Endothelial cell of umbilical vein (primary cell): ENCODE measurements around the gene MADCAM1. TPM values are rescaled to one million over a fixed set of nuclear protein-coding genes. Genes with fewer than 3 reads are reported as not detected.

Experiments used
- BruUV-seq: library from RNA; stranded (reverse); fragments of 400-500 nt; replicated peaks from 2 replicates; lab custom pipeline; 2021; lab: Mats Ljungman, UMichigan
- CTCF ChIA-PET: fragments of 300-600, 350-600 bp; sonication (Branson Sonifier 250); formaldehyde crosslinking; loops from one replicate; lab custom pipeline; 2021; ENCODE audit warnings: antibody characterized with exemption, inconsistent platforms; lab: Charles Lee
- POLR2A ChIA-PET: fragments of 300-600, 350-600 bp; sonication (Branson Sonifier 250); formaldehyde crosslinking; loops from one replicate; lab custom pipeline; 2021; ENCODE audit warnings: antibody characterized with exemption, inconsistent platforms; lab: Charles Lee
- DNase-seq: peaks from one replicate; pipeline ENCODE4 v3.0.0-alpha.2; 2011; ENCODE audit warnings: low read depth, low spot score
- FAIRE-seq: peaks from 2 replicates; lab custom pipeline; 2011; peaks lifted over from hg19 to GRCh38; lab: Jason Lieb, UNC
- H2AFZ ChIP-seq: 2 replicates; pipeline ENCODE4 v1.6.0; 2012; ENCODE audit warnings: low read depth, low read length, control low read depth, inconsistent platforms
- H3K27ac ChIP-seq: 2 replicates; pipeline ENCODE4 v1.5.1; 2011; ENCODE audit warnings: low read depth, mild to moderate bottlenecking, control low read depth, low read length, moderate library complexity; ENCODE audit not compliant: insufficient read depth
- H3K27me3 ChIP-seq, 2 experiments: 2 replicates each; pipeline versions ENCODE4 v1.6.0 to v1.6.1; 2011; ENCODE audit warnings: low read length in 2 of 2, mixed read lengths in 1 of 2; ENCODE audit not compliant: control insufficient read depth in 2 of 2, insufficient read depth in 2 of 2
- H3K36me3 ChIP-seq, 2 experiments: 2 replicates in 1 of 2; 3 replicates in 1 of 2; pipeline ENCODE4 v1.5.1; 2011; ENCODE audit warnings: low read length in 2 of 2, mild to moderate bottlenecking in 1 of 2, moderate library complexity in 1 of 2; ENCODE audit not compliant: control insufficient read depth in 2 of 2, insufficient read depth in 2 of 2; ENCODE audit errors: extremely low read depth in 1 of 2
- H3K4me1 ChIP-seq: 3 replicates; pipeline ENCODE4 v1.5.1; 2011; ENCODE audit warnings: mild to moderate bottlenecking, low read length; ENCODE audit not compliant: control insufficient read depth, insufficient read depth; ENCODE audit errors: extremely low read depth
- H3K4me2 ChIP-seq: 2 replicates; pipeline ENCODE4 v1.6.1; 2011; ENCODE audit warnings: low read length, control low read depth, mixed read lengths; ENCODE audit not compliant: insufficient read depth
- H3K4me3 ChIP-seq, 3 experiments: fragments of 200-600 bp in 1 of 3; sonication (generic), shearing (Covaris generic) in 1 of 3; replicated peaks in 1 of 3; 2 replicates each; pipeline ENCODE4 v1.5.1; 2011 to 2016; ENCODE audit warnings: control low read depth in 3 of 3, low read length in 3 of 3, mild to moderate bottlenecking in 2 of 3, inconsistent platforms in 1 of 3, low read depth in 1 of 3, moderate library complexity in 1 of 3; ENCODE audit not compliant: insufficient read depth in 1 of 3
- H3K79me2 ChIP-seq: 2 replicates; pipeline ENCODE4 v1.6.0; 2012; ENCODE audit warnings: low read length, inconsistent platforms; ENCODE audit not compliant: control insufficient read depth, insufficient read depth
- H3K9ac ChIP-seq: replicated peaks from 2 replicates; pipeline ENCODE3; 2011; ENCODE audit warnings: low read length, control low read depth; ENCODE audit not compliant: insufficient read depth; ENCODE audit errors: extremely low read depth
- H3K9me1 ChIP-seq: replicated peaks from 3 replicates; pipeline ENCODE4 v1.6.0; 2011; ENCODE audit warnings: mild to moderate bottlenecking, low read length; ENCODE audit not compliant: control insufficient read depth, insufficient read depth; ENCODE audit errors: extremely low read depth
- H3K9me3 ChIP-seq: replicated peaks from 2 replicates; pipeline ENCODE4 v1.5.1; 2012; ENCODE audit warnings: low read length, inconsistent platforms; ENCODE audit not compliant: control insufficient read depth, insufficient read depth
- H4K20me1 ChIP-seq: replicated peaks from 2 replicates; pipeline ENCODE3; 2011; ENCODE audit warnings: mild to moderate bottlenecking, low read length; ENCODE audit not compliant: control insufficient read depth, insufficient read depth; ENCODE audit errors: extremely low read depth
- CTCF ChIP-seq, 2 donors: IDR thresholded peaks; 1 replicate in 1 of 2; 2 replicates in 1 of 2; pipeline ENCODE4 v1.5.1; 2011; ENCODE audit warnings: low read length in 2 of 2, mild to moderate bottlenecking in 2 of 2, moderate library complexity in 2 of 2, control low read depth in 1 of 2, inconsistent platforms in 1 of 2, low read depth in 1 of 2; ENCODE audit not compliant: insufficient read depth in 1 of 2; ENCODE audit errors: extremely low read depth in 1 of 2
- EZH2 ChIP-seq: IDR thresholded peaks from 2 replicates; pipeline ENCODE4 v1.6.1; 2012; ENCODE audit warnings: borderline replicate concordance, low read depth, mild to moderate bottlenecking, moderate library complexity, low read length, inconsistent platforms; ENCODE audit not compliant: severe bottlenecking
- FOS ChIP-seq: IDR thresholded peaks from 2 replicates; pipeline ENCODE4 v1.6.1; 2011; ENCODE audit warnings: mild to moderate bottlenecking, low read length, moderate library complexity, borderline replicate concordance; ENCODE audit not compliant: insufficient read depth
- GATA2 ChIP-seq: IDR thresholded peaks from 2 replicates; pipeline ENCODE4 v1.7.0; 2011; ENCODE audit warnings: low read depth, mild to moderate bottlenecking, moderate library complexity, mixed read lengths, low read length; ENCODE audit not compliant: insufficient read length, insufficient read depth
- JUN ChIP-seq: IDR thresholded peaks from 2 replicates; pipeline ENCODE4 v1.6.1; 2011; ENCODE audit warnings: borderline replicate concordance, low read depth; ENCODE audit not compliant: insufficient read length, insufficient read depth
- MAX ChIP-seq: IDR thresholded peaks from 2 replicates; pipeline ENCODE4 v1.6.1; 2011; ENCODE audit not compliant: insufficient read depth, insufficient read length
- MYC ChIP-seq: IDR thresholded peaks from one replicate; pipeline ENCODE4 v1.6.1; 2011; ENCODE audit warnings: mild to moderate bottlenecking, low read depth, low read length
- POLR2A ChIP-seq: IDR thresholded peaks from 2 replicates; pipeline ENCODE4 v1.6.1; 2012; ENCODE audit warnings: low read depth, mild to moderate bottlenecking, control low read depth, low read length
- POLR2AphosphoS5 ChIP-seq: IDR thresholded peaks from 2 replicates; pipeline ENCODE4 v1.6.1; 2012; ENCODE audit warnings: low read depth, mild to moderate bottlenecking, control low read depth, low read length, moderate library complexity; ENCODE audit not compliant: insufficient read depth
- dilution Hi-C: fragments of 300-500 bp; cut with MboI; formaldehyde crosslinking; loops from one replicate; pipeline ENCODE4 v1.15.0; 2019; ENCODE audit warnings: low sequenced_read_pairs; ENCODE audit not compliant: extremely low pct_ligation_motif_present
- intact Hi-C: fragments of 100-400 bp; cut with micrococcal nuclease; formaldehyde crosslinking; loops from one replicate; pipeline ENCODE4 v1.10.0; 2022
- polyA plus RNA-seq, 4 experiments: library from polyadenylated mRNA; depleted of rRNA in 3 of 4; stranded (reverse) in 3 of 4; unstranded in 1 of 4; fragments of >200 nt; gene quantifications; 2 replicates each; pipeline versions ENCODE4 v1.2.1 to v1.2.3, GENCODE V29; 2011 to 2012; ENCODE audit warnings: missing spikeins in 1 of 4
- total RNA-seq: library from RNA; stranded (reverse); gene quantifications from 2 replicates; pipeline ENCODE4 v1.2.3, GENCODE V29; 2021

The MADCAM1 gene
- total and polyA plus RNA-seq, 2 donors (not counting 3 experiments of a cell fraction or from before 2014, with no cell fraction given), result 0.07 to 0.31 TPM

- H3K9me1 ChIP-seq, result no peaks in the 10 kb centered on the region
- ChIA-PET CTCF (no interaction called here), POLR2A (no interaction called here)
- H3K4me1 ChIP-seq, result no peaks in the 10 kb centered on the region
- TF ChIP-seq EZH2 (no peak), POLR2A (no peak), MAX (no peak), MYC (no peak), CTCF (IDR thresholded peaks at IDR 0.05; ENCODE audit: extremely low read depth in 1 of 2, insufficient read depth in 1 of 2, low read depth in 1 of 2, low read length in 2 of 2) (no peak), FOS (no peak), POLR2AphosphoS5 (no peak), JUN (no peak), GATA2 (no peak)
- no TSS peak for BruUV-seq
- H3K79me2 ChIP-seq, result peaks cover 17% of the 10 kb centered on the region
- H3K9ac ChIP-seq, result no peak overlapping the region
- no peak overlapping the region for H3K4me3 ChIP-seq
- H3K27me3 ChIP-seq, result no peaks in the 10 kb centered on the region
- H3K36me3 ChIP-seq, result peaks cover 5 to 50% of the 10 kb centered on the region in 2 experiments
- no peaks in the 10 kb centered on the region for H4K20me1 ChIP-seq
- FAIRE-seq (no peak), DNase-seq (no peak)
- H3K4me2 ChIP-seq, result no peak overlapping the region
- intact Hi-C loops, result no loop called here
- no peak overlapping the region for H2AFZ ChIP-seq
- dilution Hi-C loops, result no loop called here
- no peak overlapping the region for H3K27ac ChIP-seq
- H3K9me3 ChIP-seq, result no peaks in the 10 kb centered on the region
These were observed 43.2 kb downstream of the MADCAM1 start for GRCh38 chr19:539429-540030.
